IPS-NIHi11 (cell line): Measurements from ENCODE around the gene AMMECR1.
"Not testable (repeated sequence)": the region's sequence is repeated elsewhere in the genome, so short reads cannot be mapped to it uniquely, and the experiment has no call there.

Experiments
- DNase-seq: peaks from one replicate; pipeline ENCODE4 v3.0.0; 2012; ENCODE audit warnings: mixed read lengths, low spot score

The AMMECR1 gene

DNA sequence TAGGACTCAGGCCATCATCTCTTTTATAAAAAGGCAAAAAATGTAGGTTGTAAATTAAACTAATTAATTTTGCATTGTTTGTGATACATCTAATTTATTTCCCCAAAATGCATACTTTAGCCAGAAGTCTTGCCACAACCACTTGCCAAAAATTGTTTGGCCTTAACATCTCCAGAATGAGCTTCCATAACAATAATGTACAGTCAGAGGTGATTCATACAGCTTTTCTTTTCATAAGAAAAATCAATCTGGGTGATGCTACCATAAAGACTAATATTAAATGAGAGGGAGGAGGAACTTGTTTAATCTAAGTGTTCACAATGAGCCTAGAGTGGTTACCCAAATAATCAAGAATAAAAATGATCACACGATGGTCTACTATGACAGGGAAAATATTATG, 59.3 kb downstream of the AMMECR1 start:
- no peak for DNase-seq

DNA sequence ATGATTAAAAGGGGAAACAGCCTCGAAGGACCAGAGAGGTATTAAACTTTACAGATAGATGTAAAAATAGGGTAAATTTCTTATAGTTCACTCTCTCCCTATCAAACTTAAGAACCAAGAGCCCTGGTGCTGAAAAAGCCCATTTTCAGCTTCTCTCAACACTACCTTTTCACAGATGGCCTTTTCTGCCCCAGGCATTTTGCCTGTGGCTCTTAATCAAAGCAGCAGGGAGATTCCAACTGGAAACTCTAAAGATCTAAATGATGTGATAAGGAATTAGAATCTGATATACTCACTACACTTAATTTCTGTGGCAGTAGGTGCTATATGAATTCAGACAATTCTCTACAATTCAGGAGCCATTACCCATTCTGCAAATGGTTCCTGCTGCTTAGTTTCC, 60.0 kb downstream of the AMMECR1 start:
- DNase-seq, result no peak

DNA sequence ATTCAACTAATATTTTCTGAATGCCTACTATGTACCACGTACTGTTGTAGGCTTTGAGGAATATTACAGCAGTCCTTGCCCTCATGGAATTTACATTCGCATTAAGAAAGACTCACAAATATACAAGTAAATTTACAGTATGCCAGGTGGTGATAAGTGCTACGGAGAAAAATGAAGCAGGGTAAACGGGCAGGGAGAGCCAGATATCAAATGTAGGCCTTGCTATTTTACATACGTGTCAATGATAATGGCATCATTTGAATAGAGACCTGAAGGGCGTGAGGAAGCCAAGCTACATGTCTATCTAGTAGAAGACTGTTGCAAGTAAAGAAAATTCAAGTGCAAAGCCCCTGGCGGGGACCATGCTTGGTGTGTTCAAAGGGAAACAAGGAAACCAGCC, 65.2 kb downstream of the AMMECR1 start:
- no peak for DNase-seq

DNA sequence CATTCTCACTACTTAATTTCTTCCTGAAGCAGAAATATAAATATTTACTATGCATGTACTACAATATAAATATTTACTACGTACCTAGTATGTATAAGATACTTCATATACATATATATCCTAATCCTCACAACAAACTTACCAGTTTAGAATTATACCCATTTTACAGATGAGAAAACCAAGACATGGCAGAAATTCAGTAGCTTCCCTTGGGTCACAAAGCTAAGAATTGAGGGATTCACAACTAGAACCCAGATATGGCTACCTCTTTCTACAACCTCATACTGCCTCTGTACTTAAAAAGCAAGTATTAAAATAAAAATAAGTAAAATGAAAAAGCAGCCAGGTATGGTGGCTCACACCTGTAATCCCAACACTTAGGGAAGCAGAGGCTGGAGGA, 65.9 kb downstream of the AMMECR1 start:
- no peak for DNase-seq

DNA sequence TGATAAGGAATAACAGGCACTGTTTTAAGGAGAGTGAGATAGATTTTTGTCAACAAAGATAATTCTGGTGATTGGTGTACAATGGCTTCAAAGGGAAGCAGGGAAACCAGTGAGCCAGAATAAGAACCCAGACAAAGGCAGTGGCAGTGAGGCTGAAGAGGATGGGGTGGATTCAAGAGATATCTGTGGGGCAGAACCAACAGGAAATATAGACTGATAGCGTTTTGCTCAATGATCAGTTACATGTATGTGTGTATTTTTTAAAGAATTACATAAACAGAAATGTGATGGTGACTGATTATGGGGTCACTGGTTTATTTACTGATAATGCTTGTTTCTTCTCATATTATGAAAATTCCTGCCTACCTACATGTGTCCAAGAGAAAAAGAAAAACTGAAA, 66.4 kb downstream of the AMMECR1 start:
- DNase-seq, result no peak

DNA sequence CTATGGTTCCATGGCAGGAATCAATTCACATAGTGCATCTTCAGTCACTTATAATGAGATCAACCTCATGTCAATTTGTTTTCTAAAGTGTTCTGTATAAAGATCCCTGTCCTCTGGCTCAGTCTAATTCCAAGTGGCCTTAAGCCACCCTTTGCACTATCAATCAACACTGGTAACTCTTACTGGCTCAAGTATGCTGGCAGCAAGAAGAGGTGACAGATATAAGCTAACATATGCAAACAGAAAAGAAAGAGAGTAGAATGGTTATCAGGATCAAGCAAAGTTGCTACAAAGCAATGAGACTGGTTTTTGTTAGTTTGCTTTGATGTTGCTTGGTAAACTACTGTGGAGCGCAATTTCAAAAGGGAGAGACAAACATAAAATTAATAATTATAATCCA, 67.0 kb downstream of the AMMECR1 start:
- DNase-seq, result no peak

DNA sequence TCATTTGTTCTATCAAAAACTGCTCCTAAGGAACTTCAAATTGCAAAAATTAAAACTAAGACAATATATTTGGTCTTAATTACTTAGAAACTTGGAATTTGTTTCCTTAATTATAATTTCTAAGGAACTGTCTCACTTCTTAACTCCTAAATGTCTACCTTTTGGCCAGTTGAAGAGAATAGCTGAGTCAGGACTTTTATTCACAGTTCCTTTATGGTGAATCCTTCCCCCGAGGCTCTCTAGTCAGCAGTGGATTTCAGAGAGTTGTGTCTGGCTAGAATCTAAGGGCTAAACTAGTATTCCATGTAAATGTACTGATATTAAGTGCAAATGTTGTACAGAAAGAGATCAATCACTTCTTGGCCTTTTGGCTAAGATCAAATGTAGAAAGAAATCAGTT, 69.3 kb downstream of the AMMECR1 start:
- no peak for DNase-seq

DNA sequence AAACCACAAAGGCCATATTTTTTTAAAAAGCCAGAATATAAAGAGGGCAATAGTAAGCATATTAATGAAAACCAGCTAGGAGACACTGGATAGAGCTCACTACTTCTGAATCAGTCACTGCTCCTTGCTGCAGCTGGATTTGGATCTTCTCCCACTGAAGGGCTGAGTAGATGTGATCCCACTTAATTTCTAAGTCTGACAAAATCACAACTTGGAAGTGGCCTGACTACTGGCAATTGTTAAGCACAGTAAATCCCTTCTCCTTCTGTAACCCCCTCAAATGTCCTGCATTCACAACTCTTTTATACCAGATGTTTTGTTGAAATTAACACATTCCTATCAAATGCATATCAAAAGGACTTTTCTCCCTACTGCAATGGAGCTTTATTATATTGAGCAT, 72.9 kb downstream of the AMMECR1 start:
- peak; percentile 5 for DNase-seq

DNA sequence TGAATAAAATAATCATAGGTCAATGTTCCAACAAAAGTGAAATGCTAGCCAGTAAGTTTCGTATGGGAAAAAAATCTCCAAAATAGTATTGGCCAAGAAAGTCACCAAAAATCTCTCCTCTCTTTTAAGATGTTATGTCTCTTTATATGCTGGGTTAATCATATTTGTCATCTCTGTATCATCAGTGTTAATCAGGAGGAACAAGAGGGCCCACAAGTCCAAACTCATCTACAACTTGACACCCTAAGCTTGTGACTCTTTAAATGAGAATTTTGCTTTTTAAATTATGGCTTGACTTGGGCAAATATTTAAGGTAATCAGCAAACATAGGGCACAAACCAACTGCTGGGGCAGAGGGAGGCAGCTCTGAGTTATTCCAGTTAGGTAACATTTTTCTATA, 75.5 kb downstream of the AMMECR1 start:
- DNase-seq, result no peak

DNA sequence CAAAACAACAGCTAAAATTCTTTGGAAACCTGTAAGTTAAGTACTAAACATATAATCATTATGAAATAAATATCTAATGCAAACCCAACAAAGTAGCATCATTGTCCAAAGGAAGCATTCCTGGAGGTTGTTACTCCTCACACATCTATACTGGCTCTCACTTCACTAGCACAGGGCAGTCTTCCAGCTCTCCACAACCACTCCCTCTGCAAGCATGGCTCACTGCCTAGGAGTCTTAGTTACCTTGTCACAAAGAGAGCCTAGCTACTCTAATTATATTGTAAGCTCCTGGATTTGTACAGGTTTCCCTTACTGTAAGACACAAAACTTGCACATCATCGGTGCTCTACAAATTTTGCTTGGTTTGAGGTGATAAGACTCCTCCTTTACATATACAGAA, 76.1 kb downstream of the AMMECR1 start:
- DNase-seq, result no peak

DNA sequence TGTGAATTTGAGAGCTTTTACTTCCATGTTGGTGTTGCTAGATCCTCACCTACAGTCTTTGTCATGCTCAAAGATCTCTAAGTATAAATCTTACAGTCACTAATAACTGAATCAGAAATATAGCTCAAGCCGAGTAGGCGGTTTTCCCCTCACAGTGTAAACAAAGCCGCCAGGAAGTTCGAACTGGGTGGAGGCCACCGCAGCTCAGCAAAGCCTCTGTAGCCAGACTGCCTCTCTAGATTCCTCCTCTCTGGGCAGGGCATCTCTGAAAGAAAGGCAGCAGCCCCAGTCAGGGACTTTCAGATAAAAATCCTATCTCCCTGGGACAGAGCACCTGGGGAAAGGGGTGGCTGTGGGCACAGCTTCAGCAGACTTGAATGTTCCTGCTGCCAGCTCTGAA, 79.6 kb downstream of the AMMECR1 start:
- not testable (repeated sequence) for DNase-seq

DNA sequence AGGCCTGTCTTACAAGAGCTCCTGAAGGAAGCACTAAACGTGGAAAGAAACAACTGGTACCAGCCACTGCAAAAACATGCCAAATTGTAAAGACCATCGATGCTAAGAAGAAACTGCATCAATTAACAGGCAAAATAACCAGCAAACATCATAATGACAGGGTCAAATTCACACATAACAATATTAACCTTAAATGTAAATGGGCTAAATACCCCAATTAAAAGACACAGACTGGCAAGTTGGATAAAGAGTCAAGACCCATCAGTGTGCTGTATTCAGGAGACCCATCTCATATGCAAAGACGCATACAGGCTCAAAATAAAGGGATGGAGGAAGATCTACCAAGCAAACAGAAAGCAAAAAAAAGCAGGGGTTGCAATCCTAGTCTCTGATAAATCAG, 86.4 kb downstream of the AMMECR1 start:
- not testable (repeated sequence) for DNase-seq

DNA sequence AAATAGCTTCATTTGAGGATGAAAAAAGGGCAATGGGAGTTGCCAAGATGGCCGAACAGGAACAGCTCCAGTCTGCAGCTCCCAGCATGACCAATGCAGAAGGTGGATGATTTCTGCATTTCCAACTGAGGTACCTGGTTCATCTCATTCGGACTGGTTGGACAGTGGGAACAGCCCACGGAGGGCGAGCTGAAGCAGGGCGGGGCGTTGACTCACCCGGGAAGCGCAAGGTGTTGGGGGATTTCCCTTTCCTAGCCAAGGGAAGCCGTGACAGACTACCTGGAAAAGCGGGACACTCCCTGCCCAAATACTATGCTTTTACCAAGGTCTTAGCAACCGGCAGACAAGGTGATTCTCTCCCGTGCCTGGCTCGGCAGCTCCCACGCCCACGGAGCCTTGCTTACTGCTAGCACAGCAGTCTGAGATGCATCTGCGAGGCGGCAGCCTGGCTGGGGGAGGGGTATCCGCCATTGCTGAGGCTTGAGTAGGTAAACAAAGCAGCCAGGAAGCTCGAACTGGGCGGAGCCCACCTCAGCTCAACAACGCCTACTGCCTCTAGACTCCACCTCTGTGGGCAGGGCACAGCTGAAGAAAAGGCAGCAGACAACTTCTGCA, 88.3 kb downstream of the AMMECR1 start:
- DNase-seq, result not testable (repeated sequence)

DNA sequence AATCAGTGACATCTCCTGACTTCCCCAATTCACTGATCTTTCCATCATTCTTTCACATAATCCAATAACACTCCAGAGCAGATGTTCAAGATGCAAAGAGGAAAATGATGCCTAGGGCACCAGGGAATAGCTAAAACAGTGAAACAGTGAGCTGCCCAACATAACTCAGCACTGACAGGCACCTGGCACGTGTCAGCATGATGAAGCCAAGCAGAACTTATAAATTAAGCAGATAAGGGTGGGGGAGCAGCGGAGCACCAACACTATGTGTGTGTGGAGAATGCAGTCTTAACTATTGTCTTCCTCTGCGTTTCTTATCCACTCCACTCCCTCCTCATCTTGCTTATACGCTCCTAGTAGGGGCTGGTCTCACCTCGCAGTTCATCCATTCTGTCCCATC, 89.4 kb downstream of the AMMECR1 start:
- DNase-seq, result no peak

DNA sequence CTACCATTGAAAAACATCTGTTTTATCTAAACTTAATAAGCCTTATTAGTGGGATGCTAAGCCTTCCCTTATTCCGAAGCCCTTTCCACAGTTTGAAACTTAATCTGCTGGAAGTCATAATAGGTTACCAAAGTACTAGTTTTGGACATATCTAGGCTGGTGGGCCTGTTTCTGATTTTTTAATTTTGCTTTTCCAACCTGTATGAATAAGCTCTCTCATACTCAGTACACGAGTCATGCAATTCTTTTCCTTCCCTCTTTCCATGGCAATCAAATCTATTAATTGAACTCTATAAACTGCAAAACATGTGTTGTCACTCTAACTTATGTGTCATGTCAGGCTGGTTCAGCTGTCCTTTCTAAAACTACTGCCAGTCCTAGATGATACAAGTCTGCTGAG, 91.0 kb downstream of the AMMECR1 start:
- no peak for DNase-seq

DNA sequence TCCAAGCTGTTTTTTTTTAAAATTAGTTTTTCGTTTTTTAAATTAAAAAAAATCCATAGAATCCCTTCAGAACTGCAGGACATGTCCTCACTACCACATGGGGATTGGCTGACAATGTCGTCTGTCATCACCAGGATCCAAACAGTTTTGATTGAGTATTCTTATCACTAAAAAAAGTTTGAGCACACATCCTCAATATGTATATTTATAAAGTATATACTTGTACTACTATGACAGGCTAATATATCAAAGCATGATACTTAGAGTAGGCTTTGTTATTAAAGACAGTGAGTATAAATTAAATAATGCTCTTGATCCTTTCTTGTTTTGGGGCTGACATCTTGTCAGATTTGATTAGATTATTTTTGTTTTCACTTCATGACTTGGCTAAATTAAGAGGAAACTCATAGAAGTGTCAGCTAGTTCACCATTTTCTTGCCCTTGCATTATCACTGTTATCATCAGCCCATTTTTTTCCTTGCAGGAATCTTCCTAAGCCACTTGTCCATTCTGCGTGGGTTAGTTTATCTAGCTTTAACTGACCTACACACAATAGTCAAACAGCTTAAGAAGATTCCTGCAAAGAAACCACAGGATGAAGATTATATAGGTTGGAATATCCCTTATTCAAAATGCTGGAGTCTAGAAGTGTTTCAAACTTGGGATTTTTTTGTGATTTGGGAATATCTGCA, 92.8 kb downstream of the AMMECR1 start:
- DNase-seq, result no peak

DNA sequence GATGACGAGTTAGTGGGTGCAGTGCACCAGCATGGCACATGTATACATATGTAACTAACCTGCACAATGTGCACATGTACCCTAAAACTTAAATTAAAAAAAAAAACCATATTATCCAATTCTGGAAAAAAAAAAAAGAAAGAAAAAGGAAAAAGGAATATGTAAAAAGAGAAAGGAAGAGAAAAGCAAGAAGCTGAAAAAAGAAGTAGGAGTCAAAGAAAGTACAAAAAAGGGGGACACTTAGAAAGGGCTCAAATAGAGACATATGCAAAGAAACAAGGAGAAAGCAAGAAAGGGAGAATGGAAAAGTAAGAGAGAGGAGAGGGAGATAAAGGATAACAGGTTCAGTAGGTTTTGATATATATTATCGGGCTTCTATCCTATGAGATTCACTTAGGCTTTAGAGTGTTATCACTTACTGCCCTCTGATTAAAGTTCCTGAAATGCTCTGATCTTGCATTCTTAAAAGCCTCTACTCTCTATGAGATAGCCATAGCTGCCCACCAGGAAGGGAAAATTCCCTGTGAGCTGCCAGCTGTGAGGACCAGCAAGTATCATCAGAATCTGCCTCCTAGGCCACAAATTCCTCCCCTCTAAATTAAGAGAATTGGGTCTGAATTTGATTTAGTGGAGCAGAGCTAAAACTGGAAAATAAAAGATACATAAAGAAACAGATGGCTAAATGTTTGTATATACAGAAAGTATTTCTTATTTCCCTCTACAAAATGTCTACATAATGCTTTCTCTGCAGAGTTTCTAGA, 95.2 kb downstream of the AMMECR1 start:
- DNase-seq, result no peak

DNA sequence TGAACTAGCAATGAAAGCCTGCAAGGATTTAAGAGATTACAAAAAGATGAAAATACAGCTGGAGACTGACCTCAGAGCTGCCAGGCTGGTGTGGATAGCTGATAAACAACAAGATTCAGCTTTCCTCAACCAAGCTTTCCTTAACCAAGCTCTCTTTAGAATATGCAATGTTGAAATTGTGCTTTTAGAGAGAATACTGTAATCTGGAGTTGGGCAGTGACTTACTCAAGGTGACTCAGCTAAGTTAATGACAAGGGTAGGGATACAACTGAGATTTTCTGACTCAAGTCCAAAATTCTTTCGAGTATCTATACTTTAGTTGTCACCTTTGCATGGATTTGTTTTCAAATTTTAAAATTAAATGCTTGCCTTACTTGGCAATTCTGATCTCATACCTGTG, 98.0 kb downstream of the AMMECR1 start:
- DNase-seq, result no peak

DNA sequence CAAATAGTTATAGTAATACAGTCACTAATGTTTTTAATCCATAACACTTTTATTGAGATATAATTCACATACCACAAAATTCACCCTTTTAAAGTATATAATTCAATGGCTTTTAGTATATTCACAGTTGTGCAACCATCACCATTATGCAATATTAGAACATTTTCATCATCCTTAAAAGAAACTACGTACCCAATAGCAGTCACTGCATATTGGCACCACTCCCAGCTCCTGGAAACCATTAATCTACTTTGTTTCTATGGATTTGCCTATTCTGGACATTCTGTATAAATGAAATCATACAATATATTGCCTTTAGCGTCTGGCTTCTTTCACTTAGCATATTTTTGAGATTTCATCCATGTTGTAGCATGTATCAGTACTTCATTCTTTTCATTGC, 99.3 kb downstream of the AMMECR1 start:
- DNase-seq, result no peak

DNA sequence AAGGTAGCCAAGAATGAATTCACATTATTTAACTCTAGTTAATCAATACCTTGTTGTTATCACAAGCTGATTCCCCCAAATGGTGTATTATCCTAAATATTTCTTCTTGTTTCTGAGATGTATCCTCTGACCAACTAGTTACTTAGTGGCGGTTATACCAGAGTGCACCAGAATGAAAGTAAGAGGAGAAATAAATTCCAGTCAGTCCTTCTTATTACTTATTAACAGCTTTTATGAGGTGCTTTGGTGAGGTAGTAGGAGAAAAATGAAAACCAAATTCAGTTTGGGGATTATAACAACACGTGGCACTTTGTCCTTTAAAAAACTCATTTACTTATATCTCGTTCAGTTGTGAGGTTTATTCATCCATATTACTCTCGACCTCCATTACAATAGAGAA, 101.9 kb downstream of the AMMECR1 start:
- no peak for DNase-seq

DNA sequence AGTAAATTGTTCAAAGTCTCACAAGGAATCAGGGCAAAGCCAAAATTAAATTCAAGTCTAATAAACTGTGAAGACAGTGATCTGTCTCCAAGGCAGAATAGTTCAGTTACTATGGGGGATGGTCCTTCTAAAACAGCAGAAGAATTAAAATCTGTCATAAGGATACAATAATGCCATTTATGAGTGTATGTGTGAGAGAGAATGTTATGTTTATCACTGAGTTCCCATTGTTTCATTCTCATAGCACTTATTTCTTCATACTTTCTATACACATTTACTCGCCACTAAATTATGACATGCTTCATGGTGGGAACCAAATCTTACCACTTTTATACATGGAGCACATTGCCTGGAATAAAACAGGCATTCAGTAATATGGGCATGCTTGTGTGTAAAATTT, 102.5 kb downstream of the AMMECR1 start:
- no peak for DNase-seq

DNA sequence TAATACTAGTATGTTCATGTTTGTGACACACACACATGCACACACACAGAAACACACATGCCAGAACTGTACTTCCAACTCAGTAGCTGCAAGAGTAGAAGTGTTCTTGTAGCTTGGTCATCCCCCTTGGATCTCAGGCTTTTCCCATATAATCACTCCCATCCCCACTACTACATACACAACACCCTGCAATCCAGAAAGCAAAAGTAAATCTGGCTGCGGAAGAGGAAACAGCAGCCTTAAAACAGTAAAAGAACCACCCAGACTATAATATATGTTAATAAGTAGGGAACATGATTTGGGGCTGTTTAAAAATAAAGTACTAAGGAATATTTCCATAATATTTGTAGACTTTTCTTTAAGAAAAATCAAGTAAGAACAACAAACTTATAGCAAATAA, 103.2 kb downstream of the AMMECR1 start:
- no peak for DNase-seq

DNA sequence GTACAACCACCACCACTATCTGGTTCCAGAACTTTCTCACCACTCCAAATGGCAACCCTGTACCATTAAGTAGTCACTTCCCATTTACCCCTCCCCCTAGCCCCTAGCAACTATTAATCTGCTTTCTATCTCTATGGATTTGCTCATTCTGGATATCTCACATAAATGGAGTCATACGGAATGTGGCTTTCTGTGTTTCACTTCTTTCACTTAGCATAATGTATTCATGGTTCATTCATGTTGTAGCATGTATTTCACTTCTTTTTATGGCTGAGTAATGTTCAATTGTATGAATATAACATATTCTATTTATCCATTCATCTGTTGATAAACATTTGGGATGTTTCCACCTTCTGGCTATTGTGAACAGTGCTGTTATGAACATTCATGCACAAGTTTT, 104.7 kb downstream of the AMMECR1 start:
- no peak for DNase-seq

DNA sequence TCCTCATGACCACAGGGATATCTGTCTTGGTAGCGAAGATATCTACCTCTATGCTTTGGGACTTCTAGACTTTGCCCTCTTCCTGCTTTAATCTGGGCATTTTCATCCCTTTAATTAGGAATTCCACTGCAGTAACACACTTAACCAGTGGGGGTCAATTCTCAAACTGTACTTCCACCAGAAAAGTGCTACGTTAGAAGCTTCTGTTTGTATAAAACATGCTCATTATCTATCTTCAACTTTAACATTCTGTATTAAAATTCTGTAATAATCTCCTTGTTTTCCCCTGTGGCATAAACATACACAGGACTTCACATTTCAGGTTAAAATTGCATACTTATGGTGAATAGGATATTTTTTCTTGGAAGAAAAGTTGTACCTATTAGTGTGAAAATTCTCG, 105.6 kb downstream of the AMMECR1 start:
- DNase-seq, result no peak
